ENCODE results near the gene HNF4A. TPM values are rescaled to one million over a fixed set of nuclear protein-coding genes. Genes with fewer than 3 reads are reported as not detected.

The HNF4A gene
- total and polyA plus RNA-seq, 2 of the 13 experiments (the other 11 are each of a cell fraction or from before 2014, with no cell fraction given): 80.9 to 169 TPM

- TF ChIP-seq FOXP4 (CRISPR knock-in tag; IDR thresholded peaks at IDR 0.05): no peak
- TF ChIP-seq ZNF609 (CRISPR knock-in tag; IDR thresholded peaks at IDR 0.05; ENCODE audit: borderline replicate concordance): 0 out of 2 replicates have a peak, but pooled peaks have one; percentile 12
- no peak for TF ChIP-seq ZFYVE20 (CRISPR knock-in tag; IDR thresholded peaks at IDR 0.05; ENCODE audit: borderline replicate concordance, low read depth)
- TF ChIP-seq, protein P1, sequence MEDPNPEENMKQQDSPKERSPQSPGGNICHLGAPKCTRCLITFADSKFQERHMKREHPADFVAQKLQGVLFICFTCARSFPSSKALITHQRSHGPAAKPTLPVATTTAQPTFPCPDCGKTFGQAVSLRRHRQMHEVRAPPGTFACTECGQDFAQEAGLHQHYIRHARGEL (CRISPR knock-in tag; IDR thresholded peaks at IDR 0.05): no peak
- TF ChIP-seq PAWR (CRISPR knock-in tag; IDR thresholded peaks at IDR 0.05; ENCODE audit: borderline replicate concordance): no peak
- no peak for TF ChIP-seq ZNF432 (CRISPR knock-in tag; IDR thresholded peaks at IDR 0.05; ENCODE audit: borderline replicate concordance)
- TF ChIP-seq, protein P2, sequence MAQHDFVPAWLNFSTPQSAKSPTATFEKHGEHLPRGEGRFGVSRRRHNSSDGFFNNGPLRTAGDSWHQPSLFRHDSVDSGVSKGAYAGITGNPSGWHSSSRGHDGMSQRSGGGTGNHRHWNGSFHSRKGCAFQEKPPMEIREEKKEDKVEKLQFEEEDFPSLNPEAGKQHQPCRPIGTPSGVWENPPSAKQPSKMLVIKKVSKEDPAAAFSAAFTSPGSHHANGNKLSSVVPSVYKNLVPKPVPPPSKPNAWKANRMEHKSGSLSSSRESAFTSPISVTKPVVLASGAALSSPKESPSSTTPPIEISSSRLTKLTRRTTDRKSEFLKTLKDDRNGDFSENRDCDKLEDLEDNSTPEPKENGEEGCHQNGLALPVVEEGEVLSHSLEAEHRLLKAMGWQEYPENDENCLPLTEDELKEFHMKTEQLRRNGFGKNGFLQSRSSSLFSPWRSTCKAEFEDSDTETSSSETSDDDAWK (CRISPR knock-in tag; IDR thresholded peaks at IDR 0.05): no peak
- no peak for TF ChIP-seq SMARCE1 (IDR thresholded peaks at IDR 0.05; ENCODE audit: borderline replicate concordance)
- TF ChIP-seq GTF3A (CRISPR knock-in tag; conservative IDR thresholded peaks at IDR 0.05): no peak
- TF ChIP-seq RFX1 (IDR thresholded peaks at IDR 0.05): no peak
- TF ChIP-seq RARG (CRISPR knock-in tag; IDR thresholded peaks at IDR 0.05; ENCODE audit: low read depth): no peak
- TF ChIP-seq SRSF9 (IDR thresholded peaks at IDR 0.05; ENCODE audit: borderline replicate concordance, insufficient read depth, low read depth, low read length, poor library complexity, severe bottlenecking): no peak
- no peak for TF ChIP-seq ARNTL (CRISPR knock-in tag; IDR thresholded peaks at IDR 0.05)
- TF ChIP-seq CREB3 (CRISPR knock-in tag; IDR thresholded peaks at IDR 0.05): no peak
- peak; percentile 33 for TF ChIP-seq CBX1 (IDR thresholded peaks at IDR 0.05; ENCODE audit: low read depth)
- no peak for TF ChIP-seq MXI1 (IDR thresholded peaks at IDR 0.05; ENCODE audit: borderline replicate concordance, low read depth, low read length)
- 0 out of 2 replicates have a peak, but pooled peaks have one; percentile 23 for TF ChIP-seq ZNF276 (CRISPR knock-in tag; IDR thresholded peaks at IDR 0.05; ENCODE audit: low read depth)
- no peak for TF ChIP-seq ATM (IDR thresholded peaks at IDR 0.05; ENCODE audit: borderline replicate concordance)
- peak; percentile 19; the same call in 1 of the 2 replicates for TF ChIP-seq RBFOX2 (IDR thresholded peaks at IDR 0.05; ENCODE audit: low read depth, low read length)
These were observed 59.3 kb downstream of the HNF4A start (continued) for GRCh38 chr20:44414808-44415207.
